HCT116 (cell line): ENCODE measurements around the gene KLHL22.

Experiments
- CBX3 ChIP-seq: IDR thresholded peaks from 2 replicates; pipeline ENCODE4 v1.6.1; 2012; ENCODE audit warnings: low read depth
- CTCF ChIP-seq, 3 experiments: fragments of 200-600 bp in 1 of 3; sonication (generic) in 1 of 3; IDR thresholded peaks in 2 of 3; conservative IDR thresholded peaks in 1 of 3; 2 replicates each; pipeline ENCODE4 v1.5.1; 2012 to 2017; ENCODE audit warnings: low read depth in 2 of 3, low read length in 2 of 3, antibody characterized with exemption in 1 of 3, borderline replicate concordance in 1 of 3, control low read depth in 1 of 3, mild to moderate bottlenecking in 1 of 3, mixed read lengths in 1 of 3, mixed run types in 1 of 3, moderate library complexity in 1 of 3; ENCODE audit not compliant: insufficient read depth in 1 of 3
- EGR1 ChIP-seq: IDR thresholded peaks from 2 replicates; pipeline ENCODE4 v1.6.1; 2012; ENCODE audit warnings: low read depth
- ELF1 ChIP-seq: IDR thresholded peaks from 2 replicates; pipeline ENCODE4 v1.6.1; 2012; ENCODE audit warnings: low read depth, borderline replicate concordance
- EZH2 ChIP-seq: fragments of 200-600 bp; sonication (generic); IDR thresholded peaks from 2 replicates; pipeline ENCODE4 v1.6.1; 2017; ENCODE audit warnings: antibody characterized with exemption, mixed run types
- EZH2phosphoT487 ChIP-seq: fragments of 200-600 bp; IDR thresholded peaks from 2 replicates; pipeline ENCODE4 v1.6.1; 2018; ENCODE audit warnings: antibody characterized with exemption, borderline replicate concordance
- FOSL1 ChIP-seq: IDR thresholded peaks from 2 replicates; pipeline ENCODE4 v1.6.1; 2012; ENCODE audit warnings: low read depth
- MAX ChIP-seq: IDR thresholded peaks from 2 replicates; pipeline ENCODE4 v1.6.1; 2012
- POLR2A ChIP-seq: IDR thresholded peaks from 2 replicates; pipeline ENCODE4 v1.7.0; 2011; ENCODE audit warnings: borderline replicate concordance; ENCODE audit not compliant: insufficient read depth, insufficient read length; ENCODE audit errors: extremely low read depth
- POLR2AphosphoS5 ChIP-seq: IDR thresholded peaks from 2 replicates; pipeline ENCODE4 v1.6.1; 2011; ENCODE audit warnings: mild to moderate bottlenecking, low read depth, low read length, moderate library complexity
- REST ChIP-seq: IDR thresholded peaks from 2 replicates; pipeline ENCODE4 v1.6.1; 2012; ENCODE audit warnings: low read depth
- SRF ChIP-seq: IDR thresholded peaks from 2 replicates; pipeline ENCODE4 v1.6.1; 2012; ENCODE audit warnings: low read depth
- YY1 ChIP-seq: IDR thresholded peaks from 2 replicates; pipeline ENCODE4 v1.6.1; 2011; ENCODE audit warnings: low read length, low read depth, moderate library complexity, mild to moderate bottlenecking; ENCODE audit not compliant: insufficient replicate concordance; ENCODE audit errors: extremely low read depth

- TF ChIP-seq POLR2A (no peak), CTCF (IDR thresholded peaks at IDR 0.05 in 2 of 3, conservative IDR thresholded peaks at IDR 0.05 in 1 of 3; ENCODE audit: borderline replicate concordance in 1 of 3, insufficient read depth in 1 of 3, low read depth in 2 of 3, low read length in 2 of 3) (no peak), SRF (no peak), EZH2 (no peak), ELF1 (no peak), EZH2phosphoT487 (no peak), POLR2AphosphoS5 (peak; percentile 43; the same call in 1 of the 2 replicates), MAX (no peak), FOSL1 (no peak), YY1 (no peak), REST (no peak), CBX3 (no peak), EGR1 (no peak)
Measured at GRCh38 chr22:20531154-20531403, 35.5 kb upstream of the KLHL22 start.
